Effector memory CD8-positive, alpha-beta T cell (primary cell): ENCODE results near the gene CCDC9.

Source experiments
- ATAC-seq: fragments of 150-1000 bp; cut with Tn5 transposase; replicated peaks from 2 replicates; pipeline ENCODE4 v1.10.0; 2021; ENCODE audit warnings: mild to moderate bottlenecking, moderate library complexity
- DNase-seq, 3 experiments: peaks; one replicate each; pipeline ENCODE4 v3.0.0; 2021
- H3K27ac Mint-ChIP-seq, 2 donors: one replicate each; pipeline ENCODE4 v1.8.0; 2022; ENCODE audit warnings: mild to moderate bottlenecking in 2 of 2, mixed read lengths in 2 of 2, moderate library complexity in 2 of 2
- H3K27me3 Mint-ChIP-seq, 2 donors: one replicate each; pipeline ENCODE4 v1.8.0; 2022; ENCODE audit warnings: mixed read lengths in 2 of 2
- H3K36me3 Mint-ChIP-seq: one replicate; pipeline ENCODE4 v1.8.0; 2022; ENCODE audit warnings: mild to moderate bottlenecking, moderate library complexity, mixed read lengths; ENCODE audit not compliant: insufficient read depth
- H3K4me1 Mint-ChIP-seq, 2 donors: one replicate each; pipeline ENCODE4 v1.8.0; 2022; ENCODE audit warnings: low read depth in 2 of 2, mixed read lengths in 2 of 2
- H3K4me3 Mint-ChIP-seq, 2 donors: one replicate each; pipeline ENCODE4 v1.8.0; 2022; ENCODE audit warnings: mild to moderate bottlenecking in 2 of 2, mixed read lengths in 2 of 2, moderate library complexity in 2 of 2
- H3K9me3 Mint-ChIP-seq, 2 donors: one replicate each; pipeline ENCODE4 v1.8.0; 2022; ENCODE audit warnings: mixed read lengths in 2 of 2
- total RNA-seq, 9 experiments: gene quantifications; one replicate each; lab custom pipeline; 2026; lab: John Stamatoyannopoulos, UW

The CCDC9 gene
- 26.3 to 49.1 (median 33.0) reads per million in 9 experiments for total RNA-seq

DNA sequence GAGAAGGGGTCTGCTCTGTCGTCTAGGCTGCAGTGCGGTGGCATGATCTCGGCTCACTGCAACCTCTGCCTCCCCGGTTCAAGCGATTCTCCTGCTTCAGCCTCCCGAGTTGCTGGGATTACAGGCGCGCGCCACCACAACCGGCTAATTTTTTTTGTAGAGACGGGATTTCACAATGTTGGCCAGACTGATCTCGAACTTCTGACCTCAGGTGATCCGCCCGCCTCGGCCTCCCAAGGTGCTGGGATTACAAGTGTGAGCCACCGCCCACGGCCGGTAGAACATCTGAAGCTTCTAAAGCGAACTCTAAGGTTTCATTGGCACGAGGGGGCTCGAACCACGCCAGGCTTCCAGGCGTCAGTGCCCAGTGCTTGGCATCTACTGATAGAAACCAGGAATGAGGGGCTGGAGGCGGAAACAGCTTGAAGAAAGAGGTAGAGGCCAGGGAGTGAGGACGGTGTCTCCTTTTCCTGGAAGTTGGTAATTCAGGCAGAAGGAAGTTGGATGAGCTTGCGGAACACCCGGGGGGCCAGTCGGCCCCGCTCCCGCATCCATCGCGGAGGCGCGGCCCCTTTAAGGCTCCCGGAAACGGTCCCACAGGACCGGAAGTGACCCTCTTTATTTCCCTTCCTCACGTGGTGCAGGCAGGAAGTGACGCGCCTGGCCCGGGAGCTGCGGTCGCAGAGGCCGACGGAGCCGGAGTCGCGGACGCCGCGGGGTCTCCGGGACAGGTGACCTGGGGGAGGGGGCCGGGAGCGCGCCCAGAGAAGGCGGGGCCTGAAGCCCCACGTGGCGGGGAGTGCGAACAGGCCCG is at the start of gene CCDC9:
Gene CCDC9, plus strand, starts transcription at position 647 of the 814 bp plus-strand sequence. CDS start 1,876 bp downstream, outside the sequence.
- Mint-ChIP-seq H3K36me3 (peaks cover 44% of the 10 kb centered on the region), H3K4me1 (peaks cover 19 to 36% of the 10 kb centered on the region in 2 donors), H3K27ac (peak within 1 kb of the TSS; percentile 95 to 97), H3K4me3 (peak within 1 kb of the TSS; percentile 88 to 97), H3K9me3 (no peaks in the 10 kb centered on the region), H3K27me3 (no peaks in the 10 kb centered on the region)
- ATAC-seq (peak; percentile 63), DNase-seq (peak; percentile 89 to 92 (median 90))

DNA sequence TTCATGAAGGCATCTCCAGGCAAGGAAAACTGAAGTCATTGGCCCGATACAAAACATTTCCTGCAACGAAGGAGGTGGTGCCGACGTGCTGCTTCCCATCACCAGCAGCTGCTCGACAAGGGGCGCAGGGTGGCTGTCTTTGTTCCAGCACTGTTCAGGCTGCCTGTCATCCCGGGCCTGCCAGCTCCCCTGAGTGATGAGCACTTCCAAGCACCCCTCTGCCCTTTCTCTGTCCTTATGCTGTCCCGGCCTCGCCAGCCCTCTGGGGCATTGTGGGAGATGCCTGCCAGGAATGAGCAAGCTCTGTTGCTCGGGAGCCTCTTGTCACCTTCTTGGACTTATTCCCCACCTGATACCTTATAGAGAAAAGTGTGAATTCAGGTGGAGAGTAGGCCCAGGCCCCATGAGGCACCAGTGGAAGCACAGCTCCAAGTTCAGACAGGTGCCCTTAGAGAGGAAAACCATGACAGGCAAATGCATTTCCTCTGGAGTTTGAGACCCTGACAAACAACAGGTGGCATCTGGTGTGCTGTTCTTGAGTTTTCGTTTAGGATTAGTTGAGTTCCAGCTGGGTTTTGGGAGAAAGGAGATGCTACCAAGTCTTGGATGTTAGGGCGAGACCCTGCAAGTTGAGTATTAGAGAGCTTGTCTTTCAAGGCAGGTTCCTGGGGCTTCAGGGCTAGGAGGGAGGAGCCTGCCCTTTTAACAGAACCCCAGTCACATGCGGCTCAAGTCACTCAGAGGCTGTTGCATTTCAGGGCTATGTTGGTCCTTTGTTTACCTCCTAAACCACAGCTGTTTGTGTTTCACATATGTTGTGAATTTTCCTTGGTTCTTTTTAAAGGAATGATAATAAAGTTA is 46.8 kb upstream of the CCDC9 start:
- Mint-ChIP-seq H3K9me3 (no peaks in the 10 kb centered on the region), H3K36me3 (peaks cover 25% of the 10 kb centered on the region), H3K4me1 (peaks cover 5 to 6% of the 10 kb centered on the region in 2 donors), H3K27ac (peak overlapping the region in 1 of 2 donors; percentile 46), H3K4me3 (no peak overlapping the region), H3K27me3 (no peaks in the 10 kb centered on the region)
- DNase-seq, result no peak
- ATAC-seq, result no peak

DNA sequence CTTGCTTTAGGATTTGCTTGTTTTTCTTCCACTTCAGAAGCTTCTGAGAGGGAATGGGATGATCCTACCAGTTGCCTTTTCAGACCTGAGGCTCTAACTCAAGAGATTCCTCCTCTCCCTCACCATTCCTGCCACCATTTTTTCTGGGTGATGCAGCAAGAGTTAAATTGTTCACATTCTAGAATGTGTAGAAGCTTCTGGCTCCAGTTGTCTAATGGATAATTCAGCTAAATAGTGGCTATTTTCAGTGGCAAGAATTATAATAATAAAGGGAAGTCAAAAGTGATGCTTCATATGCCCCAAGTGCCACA is 46.2 kb upstream of the CCDC9 start:
- Mint-ChIP-seq H3K36me3 (peaks cover 25% of the 10 kb centered on the region), H3K4me3 (no peak overlapping the region), H3K27me3 (no peaks in the 10 kb centered on the region), H3K9me3 (no peaks in the 10 kb centered on the region), H3K4me1 (peaks cover 5 to 6% of the 10 kb centered on the region in 2 donors), H3K27ac (no peak overlapping the region)
- DNase-seq, result no peak
- no peak for ATAC-seq

DNA sequence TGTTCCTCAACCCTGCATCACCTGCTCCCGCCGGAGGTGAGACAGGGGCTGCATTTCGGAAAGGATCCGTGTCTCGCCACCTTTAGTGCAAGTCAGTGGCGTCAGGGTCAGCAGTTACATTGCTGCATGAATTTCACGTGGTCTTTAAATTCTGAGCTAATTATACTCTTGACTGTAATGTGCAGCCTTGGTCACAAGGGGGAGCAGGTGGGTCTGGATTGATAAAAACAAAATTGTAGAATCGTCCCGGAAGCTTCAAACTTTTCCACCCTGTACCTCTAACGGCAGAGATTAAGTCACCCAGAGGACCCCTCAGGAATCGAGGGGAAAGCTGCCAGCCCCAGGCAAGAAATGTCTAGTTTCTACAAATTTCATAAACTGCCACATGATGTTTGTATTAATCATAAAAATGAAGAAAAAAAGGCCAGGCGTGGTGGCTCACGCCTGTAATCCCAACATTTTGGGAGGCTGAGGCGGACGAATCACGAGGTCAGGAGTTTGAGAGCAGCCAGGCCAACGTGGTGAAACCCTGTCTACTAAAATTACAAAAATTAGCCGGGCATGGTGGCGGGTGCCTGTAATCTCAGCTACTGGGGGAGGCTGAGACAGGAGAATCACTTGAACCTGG is 45.5 kb upstream of the CCDC9 start:
- peak; percentile 77 to 87 (median 82) for DNase-seq
- ATAC-seq, result peak; percentile 89
- Mint-ChIP-seq H3K4me1 (peaks cover 5 to 6% of the 10 kb centered on the region in 2 donors), H3K4me3 (no peak overlapping the region), H3K9me3 (no peaks in the 10 kb centered on the region), H3K27me3 (no peaks in the 10 kb centered on the region), H3K36me3 (peaks cover 25% of the 10 kb centered on the region), H3K27ac (peak overlapping the region in 1 of 2 donors; percentile 38)

DNA sequence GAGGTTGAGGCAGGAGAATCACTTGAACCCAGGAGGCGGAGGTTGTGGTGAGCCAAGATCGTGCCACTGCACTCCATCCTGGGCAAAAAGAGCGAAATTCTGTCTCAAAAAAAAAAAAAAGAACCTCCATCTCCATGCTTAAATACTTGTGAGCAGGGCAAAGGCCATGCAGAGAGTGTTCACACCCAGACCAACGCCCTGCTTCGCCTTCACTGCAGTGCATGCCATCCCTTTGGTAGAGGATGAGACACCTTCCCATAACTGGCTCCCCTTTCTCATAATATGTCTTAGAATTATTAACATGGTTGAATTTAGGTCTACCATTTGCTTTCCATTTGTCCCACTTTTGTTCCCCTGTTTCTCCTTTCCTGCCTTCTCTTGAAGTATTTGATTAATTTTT is 40.7 kb upstream of the CCDC9 start:
- Mint-ChIP-seq H3K36me3 (peaks cover 13% of the 10 kb centered on the region), H3K27ac (no peak overlapping the region), H3K9me3 (no peaks in the 10 kb centered on the region)

DNA sequence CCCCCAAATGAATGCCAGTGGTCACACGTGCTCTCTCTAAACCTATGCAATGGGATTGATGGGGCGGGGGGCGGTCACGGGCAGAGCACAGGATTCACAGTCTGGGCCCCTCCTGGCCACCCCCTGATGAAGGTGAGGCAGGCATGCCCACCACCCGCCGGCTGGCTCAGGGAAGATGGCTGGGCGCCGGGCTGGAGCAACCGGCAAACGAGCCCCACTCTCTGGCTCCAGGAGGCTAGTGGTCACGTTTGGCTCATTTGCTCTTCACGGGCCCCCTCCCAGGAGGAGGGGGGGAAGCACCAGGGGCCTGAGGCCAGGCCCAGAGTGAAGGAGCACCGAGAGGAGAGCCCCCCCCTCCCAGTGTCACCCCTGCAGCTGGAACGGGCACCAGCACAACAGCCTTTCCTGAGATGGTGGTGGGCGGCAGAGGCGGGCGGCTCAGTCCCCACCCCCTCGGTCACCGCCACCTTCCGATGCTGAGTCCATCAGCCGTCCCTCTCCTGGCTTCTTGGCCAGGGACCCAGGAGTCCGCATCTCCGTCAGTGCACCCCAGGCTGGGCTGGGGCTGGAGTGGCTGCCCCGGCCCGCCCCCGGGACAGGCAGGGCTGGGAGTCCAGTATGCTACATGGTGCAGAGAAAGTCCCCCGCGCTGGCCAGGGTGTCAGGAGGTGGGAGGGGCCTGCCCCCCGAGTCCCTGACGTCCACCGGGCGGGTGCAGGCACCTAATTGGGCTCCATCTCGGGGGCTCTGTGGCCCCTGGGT is 35.1 kb upstream of the CCDC9 start:
- Mint-ChIP-seq H3K4me1 (peaks cover 5 to 8% of the 10 kb centered on the region in 2 donors), H3K27ac (no peak overlapping the region), H3K9me3 (no peaks in the 10 kb centered on the region), H3K27me3 (no peaks in the 10 kb centered on the region), H3K36me3 (peaks cover 44% of the 10 kb centered on the region), H3K4me3 (no peak overlapping the region)
- no peak for ATAC-seq
- no peak for DNase-seq

More for the DNA sequence above, 40.7 kb upstream of the CCDC9 start:
- ATAC-seq (no peak), DNase-seq (no peak)
- H3K27me3 Mint-ChIP-seq, result no peaks in the 10 kb centered on the region
- H3K4me3 Mint-ChIP-seq, result no peak overlapping the region
- peaks cover 3 to 4% of the 10 kb centered on the region in 2 donors for H3K4me1 Mint-ChIP-seq

DNA sequence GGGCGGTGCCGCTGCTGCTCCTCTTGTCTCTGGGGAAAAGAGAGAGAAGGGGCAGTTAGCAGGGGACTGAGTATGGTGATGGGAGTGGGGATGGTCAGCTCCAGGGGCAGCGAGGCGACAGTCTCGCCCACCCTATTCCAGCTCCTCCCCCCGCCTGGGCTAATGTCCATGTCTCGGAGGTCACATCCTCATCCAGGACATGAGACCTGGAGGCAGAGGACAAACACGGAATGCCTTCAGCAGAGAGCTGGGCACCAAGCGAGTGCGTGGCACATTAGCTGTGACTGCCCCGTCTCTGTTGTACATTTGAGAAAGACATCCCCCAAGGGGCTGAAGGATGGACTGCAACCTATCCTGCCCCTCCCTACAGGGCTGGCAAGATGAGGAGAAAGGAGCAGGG is 34.4 kb upstream of the CCDC9 start:
- Mint-ChIP-seq H3K9me3 (no peaks in the 10 kb centered on the region), H3K4me3 (no peak overlapping the region), H3K36me3 (peaks cover 50% of the 10 kb centered on the region), H3K27ac (no peak overlapping the region), H3K4me1 (peaks cover 5 to 11% of the 10 kb centered on the region in 2 donors), H3K27me3 (no peaks in the 10 kb centered on the region)
- DNase-seq, result no peak
- no peak for ATAC-seq

DNA sequence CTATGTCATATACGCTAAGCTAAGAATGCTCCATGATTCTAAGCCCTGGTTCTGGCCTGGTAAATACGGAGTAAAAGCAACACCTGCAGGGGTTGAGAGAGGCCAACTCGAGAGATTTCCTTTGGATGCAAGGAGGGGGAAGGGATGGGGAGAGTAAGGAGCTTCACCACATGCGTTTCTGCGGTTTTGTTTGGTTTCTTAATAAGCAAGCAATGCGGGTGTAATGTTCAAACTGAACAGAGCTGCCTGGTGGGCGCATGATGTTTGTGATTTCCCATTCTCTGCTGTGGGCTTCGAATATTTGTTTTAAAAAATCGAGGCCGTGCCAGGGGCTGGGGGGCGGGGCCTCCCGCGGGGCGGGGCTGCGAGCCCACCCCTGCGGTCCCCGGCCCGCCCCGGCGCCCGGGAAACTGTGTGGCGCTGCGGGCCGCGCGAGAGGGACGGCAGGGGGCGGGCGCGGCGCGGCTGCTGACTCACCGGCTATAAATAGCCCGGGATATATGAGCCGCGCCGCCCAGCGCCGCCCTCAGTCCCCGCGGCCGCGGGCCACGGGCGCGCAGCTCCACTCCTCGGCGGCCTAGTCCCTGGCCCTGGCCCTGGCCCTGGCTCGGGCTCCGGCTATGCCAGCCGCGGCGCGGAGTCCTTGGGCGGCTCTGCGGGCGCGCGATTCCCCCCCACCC is 30.4 kb upstream of the CCDC9 start:
- peak overlapping the region; percentile 65 to 88 for H3K27ac Mint-ChIP-seq
- DNase-seq (peak; percentile 85 to 89 (median 89)), ATAC-seq (peak; percentile 51)
- peaks cover 49% of the 10 kb centered on the region for H3K36me3 Mint-ChIP-seq
- no peaks in the 10 kb centered on the region for H3K27me3 Mint-ChIP-seq
- H3K4me1 Mint-ChIP-seq, result peaks cover 10 to 19% of the 10 kb centered on the region in 2 donors
- peak overlapping the region; percentile 55 to 64 for H3K4me3 Mint-ChIP-seq
- H3K9me3 Mint-ChIP-seq, result no peaks in the 10 kb centered on the region

DNA sequence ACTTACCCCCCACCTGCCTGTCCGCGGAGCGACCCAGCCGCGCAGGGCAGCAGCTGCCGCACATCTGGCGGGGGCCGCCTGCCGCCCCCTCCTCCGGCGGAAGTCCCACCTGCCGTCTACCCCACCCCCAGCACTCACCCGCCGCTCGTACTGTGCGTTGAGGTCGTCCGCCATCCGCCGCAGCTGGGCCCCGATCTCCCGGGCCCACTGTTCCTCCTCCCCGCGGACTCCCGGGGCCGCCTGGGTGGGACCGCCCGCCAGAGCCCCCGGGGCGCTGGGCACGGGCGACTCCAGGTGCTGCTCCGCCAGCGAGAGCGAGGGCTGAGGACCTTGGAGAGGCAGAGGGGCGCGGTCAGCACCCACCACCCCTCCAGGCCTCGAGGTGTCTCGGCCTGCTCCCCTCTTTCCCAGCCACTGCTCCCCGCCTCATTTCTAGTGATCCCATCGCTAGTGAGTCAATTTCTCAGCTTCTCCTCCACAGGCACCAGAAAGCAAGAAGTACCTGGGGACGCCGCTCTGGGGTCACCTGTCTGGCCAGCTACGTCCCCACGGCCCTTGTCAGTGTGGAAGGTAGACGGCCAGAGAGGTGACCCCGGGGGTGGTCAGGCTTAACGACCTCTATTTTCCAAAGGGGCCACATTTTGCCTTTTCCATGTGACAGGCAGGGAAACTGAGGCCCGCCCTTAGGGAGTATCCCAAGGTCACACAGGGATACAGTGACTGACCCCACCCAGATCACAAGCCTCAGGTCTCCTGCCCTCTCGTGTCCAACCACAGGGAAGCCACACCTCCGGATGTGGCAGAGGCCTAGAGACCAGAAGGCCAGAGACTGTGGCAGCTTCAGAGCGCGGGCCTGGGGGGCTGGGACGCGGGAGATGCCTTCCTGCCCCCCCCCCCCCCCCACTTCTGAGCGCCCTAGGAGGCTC is 29.6 kb upstream of the CCDC9 start:
- DNase-seq, result peak; percentile 37 to 43 (median 38)
- H3K27me3 Mint-ChIP-seq, result no peaks in the 10 kb centered on the region
- ATAC-seq, result peak; percentile 0
- H3K9me3 Mint-ChIP-seq, result no peaks in the 10 kb centered on the region
- peaks cover 14 to 24% of the 10 kb centered on the region in 2 donors for H3K4me1 Mint-ChIP-seq
- H3K27ac Mint-ChIP-seq, result peak overlapping the region in 1 of 2 donors; percentile 86
- peaks cover 54% of the 10 kb centered on the region for H3K36me3 Mint-ChIP-seq
- H3K4me3 Mint-ChIP-seq, result no peak overlapping the region

DNA sequence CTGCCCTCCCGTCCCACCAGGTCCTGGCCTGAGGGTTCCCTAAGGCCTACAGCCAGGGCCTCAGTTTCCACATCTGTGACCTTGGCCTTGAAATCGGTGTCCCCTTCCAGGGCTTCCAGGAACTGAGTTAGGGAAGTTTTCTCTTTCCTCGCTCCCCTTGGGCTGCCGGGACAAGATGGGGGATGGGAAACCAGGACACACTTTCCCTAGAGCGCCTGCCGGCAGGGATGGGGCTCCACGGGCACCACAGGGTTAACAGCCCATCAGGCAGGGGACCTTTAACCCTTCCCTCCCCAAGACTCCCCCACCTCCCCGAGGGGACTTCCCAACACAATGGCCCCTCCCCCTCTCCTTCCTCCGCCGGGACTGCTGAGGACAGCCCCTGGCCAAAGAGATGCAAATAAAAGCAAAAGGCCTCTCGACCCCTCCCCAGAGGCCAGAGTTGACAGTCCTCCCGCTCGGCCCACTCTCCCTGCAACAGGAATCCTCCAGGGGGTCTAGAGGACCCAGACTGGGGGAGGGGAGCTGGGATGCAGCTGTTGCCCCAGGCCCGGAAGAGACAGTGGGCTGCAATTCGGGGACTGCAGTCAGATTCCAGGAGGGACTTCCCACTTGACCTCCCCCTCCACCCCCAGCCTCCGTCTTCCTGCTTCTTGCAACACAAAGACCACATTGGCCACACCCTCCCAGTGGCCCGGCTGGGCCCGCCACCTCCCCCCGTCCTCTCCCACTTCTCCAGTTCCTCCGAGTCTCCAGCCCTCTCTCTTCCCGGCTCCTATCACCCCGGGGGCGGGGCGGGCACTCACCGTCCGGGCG is 28.8 kb upstream of the CCDC9 start:
- peak overlapping the region in 1 of 2 donors; percentile 86 for H3K27ac Mint-ChIP-seq
- peak in 2 of 3 experiments; percentile 27 to 31 for DNase-seq
- H3K27me3 Mint-ChIP-seq, result no peaks in the 10 kb centered on the region
- no peaks in the 10 kb centered on the region for H3K9me3 Mint-ChIP-seq
- ATAC-seq, result no peak
- peaks cover 20 to 26% of the 10 kb centered on the region in 2 donors for H3K4me1 Mint-ChIP-seq
- H3K36me3 Mint-ChIP-seq, result peaks cover 53% of the 10 kb centered on the region
- no peak overlapping the region for H3K4me3 Mint-ChIP-seq
